Measurements from ENCODE around the gene CDK2AP2. TPM values are rescaled to one million over a fixed set of nuclear protein-coding genes. Genes with fewer than 3 reads are reported as not detected.

CDK2AP2 gene
- total and polyA plus RNA-seq, 9 of the 15 experiments (the other 6 are each of a cell fraction or from before 2014, with no cell fraction given): 4.4 to 47.4 (median 21.7) TPM

DNA sequence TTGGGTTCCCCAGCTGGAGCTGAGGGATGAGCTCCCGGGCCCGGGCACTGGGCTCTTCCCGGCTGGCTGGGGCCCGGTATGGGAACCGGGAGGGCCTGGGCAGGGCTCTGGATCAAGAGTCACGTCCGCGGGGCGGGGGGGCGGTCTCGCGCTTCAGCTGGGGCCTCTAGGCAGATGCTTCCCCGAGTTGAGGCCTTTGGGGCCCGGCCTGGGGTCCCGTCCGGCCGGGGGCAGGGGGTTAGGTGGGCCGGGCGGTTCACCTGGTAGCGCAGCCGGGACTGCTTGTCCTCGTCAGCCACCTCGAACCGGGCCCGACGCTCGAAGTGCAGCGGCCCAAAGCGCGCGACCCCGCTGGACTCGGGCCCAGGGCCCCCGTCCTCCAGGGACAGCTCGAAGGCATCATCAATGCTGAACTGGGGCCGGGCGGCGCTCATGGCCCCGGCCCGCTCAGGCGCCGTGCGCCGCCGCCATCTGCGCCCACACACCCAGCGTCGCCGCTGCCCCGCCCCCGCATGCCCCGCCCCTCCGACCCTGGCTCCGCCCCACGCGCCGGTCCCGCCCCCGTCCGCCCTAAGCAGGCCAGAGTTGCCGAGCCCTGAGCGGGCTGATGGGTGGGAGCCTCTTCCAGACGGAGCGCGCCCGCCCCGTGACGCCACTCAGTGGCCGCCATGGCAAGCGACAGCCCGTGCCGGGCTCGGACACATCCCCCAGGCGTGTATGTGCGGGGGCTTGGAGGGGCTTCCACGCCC lies 39.0 kb downstream of the CDK2AP2 start, which contains the start of gene TMEM134 (continued):
- TF ChIP-seq ZNF57 (CRISPR knock-in tag; IDR thresholded peaks at IDR 0.05): no peak
- TF ChIP-seq ZNF696 (CRISPR knock-in tag; conservative IDR thresholded peaks at IDR 0.05): no peak
- peak; percentile 66 for TF ChIP-seq CCNT2 (IDR thresholded peaks at IDR 0.05; ENCODE audit: borderline replicate concordance, extremely low read depth, insufficient read length, low read depth, low read length)
- TF ChIP-seq ZNF780A (CRISPR knock-in tag; IDR thresholded peaks at IDR 0.05): 0 out of 2 replicates have a peak, but pooled peaks have one; percentile 17
- TF ChIP-seq CREBBP (IDR thresholded peaks at IDR 0.05; ENCODE audit: low read depth, low read length): no peak
- no peak for TF ChIP-seq SAFB (IDR thresholded peaks at IDR 0.05; ENCODE audit: borderline replicate concordance, low read depth, low read length)
- TF ChIP-seq FUS (optimal IDR thresholded peaks at IDR 0.05; ENCODE audit: low read depth, low read length): no peak
- peak; percentile 98 for TF ChIP-seq ZBTB7A (IDR thresholded peaks at IDR 0.05; ENCODE audit: borderline replicate concordance, control insufficient read depth, low read depth, low read length)
- TF ChIP-seq TCF3 (CRISPR knock-in tag; IDR thresholded peaks at IDR 0.05): no peak
- TF ChIP-seq, protein P1, sequence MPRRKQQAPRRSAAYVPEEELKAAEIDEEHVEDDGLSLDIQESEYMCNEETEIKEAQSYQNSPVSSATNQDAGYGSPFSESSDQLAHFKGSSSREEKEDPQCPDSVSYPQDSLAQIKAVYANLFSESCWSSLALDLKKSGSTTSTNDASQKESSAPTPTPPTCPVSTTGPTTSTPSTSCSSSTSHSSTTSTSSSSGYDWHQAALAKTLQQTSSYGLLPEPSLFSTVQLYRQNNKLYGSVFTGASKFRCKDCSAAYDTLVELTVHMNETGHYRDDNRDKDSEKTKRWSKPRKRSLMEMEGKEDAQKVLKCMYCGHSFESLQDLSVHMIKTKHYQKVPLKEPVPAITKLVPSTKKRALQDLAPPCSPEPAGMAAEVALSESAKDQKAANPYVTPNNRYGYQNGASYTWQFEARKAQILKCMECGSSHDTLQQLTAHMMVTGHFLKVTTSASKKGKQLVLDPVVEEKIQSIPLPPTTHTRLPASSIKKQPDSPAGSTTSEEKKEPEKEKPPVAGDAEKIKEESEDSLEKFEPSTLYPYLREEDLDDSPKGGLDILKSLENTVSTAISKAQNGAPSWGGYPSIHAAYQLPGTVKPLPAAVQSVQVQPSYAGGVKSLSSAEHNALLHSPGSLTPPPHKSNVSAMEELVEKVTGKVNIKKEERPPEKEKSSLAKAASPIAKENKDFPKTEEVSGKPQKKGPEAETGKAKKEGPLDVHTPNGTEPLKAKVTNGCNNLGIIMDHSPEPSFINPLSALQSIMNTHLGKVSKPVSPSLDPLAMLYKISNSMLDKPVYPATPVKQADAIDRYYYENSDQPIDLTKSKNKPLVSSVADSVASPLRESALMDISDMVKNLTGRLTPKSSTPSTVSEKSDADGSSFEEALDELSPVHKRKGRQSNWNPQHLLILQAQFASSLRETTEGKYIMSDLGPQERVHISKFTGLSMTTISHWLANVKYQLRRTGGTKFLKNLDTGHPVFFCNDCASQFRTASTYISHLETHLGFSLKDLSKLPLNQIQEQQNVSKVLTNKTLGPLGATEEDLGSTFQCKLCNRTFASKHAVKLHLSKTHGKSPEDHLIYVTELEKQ (CRISPR knock-in tag; IDR thresholded peaks at IDR 0.05): no peak
- TF ChIP-seq, protein P2, sequence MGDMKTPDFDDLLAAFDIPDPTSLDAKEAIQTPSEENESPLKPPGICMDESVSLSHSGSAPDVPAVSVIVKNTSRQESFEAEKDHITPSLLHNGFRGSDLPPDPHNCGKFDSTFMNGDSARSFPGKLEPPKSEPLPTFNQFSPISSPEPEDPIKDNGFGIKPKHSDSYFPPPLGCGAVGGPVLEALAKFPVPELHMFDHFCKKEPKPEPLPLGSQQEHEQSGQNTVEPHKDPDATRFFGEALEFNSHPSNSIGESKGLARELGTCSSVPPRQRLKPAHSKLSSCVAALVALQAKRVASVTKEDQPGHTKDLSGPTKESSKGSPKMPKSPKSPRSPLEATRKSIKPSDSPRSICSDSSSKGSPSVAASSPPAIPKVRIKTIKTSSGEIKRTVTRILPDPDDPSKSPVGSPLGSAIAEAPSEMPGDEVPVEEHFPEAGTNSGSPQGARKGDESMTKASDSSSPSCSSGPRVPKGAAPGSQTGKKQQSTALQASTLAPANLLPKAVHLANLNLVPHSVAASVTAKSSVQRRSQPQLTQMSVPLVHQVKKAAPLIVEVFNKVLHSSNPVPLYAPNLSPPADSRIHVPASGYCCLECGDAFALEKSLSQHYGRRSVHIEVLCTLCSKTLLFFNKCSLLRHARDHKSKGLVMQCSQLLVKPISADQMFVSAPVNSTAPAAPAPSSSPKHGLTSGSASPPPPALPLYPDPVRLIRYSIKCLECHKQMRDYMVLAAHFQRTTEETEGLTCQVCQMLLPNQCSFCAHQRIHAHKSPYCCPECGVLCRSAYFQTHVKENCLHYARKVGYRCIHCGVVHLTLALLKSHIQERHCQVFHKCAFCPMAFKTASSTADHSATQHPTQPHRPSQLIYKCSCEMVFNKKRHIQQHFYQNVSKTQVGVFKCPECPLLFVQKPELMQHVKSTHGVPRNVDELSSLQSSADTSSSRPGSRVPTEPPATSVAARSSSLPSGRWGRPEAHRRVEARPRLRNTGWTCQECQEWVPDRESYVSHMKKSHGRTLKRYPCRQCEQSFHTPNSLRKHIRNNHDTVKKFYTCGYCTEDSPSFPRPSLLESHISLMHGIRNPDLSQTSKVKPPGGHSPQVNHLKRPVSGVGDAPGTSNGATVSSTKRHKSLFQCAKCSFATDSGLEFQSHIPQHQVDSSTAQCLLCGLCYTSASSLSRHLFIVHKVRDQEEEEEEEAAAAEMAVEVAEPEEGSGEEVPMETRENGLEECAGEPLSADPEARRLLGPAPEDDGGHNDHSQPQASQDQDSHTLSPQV (IDR thresholded peaks at IDR 0.05): 0 out of 2 replicates have a peak, but pooled peaks have one; percentile 55
- peak; percentile 82 for TF ChIP-seq RB1 (IDR thresholded peaks at IDR 0.05; ENCODE audit: low read depth)
- no peak for TF ChIP-seq TEAD2 (tag; IDR thresholded peaks at IDR 0.05)
- TF ChIP-seq PRMT5 (CRISPR knock-in tag; IDR thresholded peaks at IDR 0.05): no peak
- TF ChIP-seq HDAC1 (IDR thresholded peaks at IDR 0.05): no peak
- TF ChIP-seq GTF2E2 (tag; IDR thresholded peaks at IDR 0.05): no peak
- no peak for TF ChIP-seq COPS2 (conservative IDR thresholded peaks at IDR 0.05)
- TF ChIP-seq NRF1 (conservative IDR thresholded peaks at IDR 0.05 in 1 of 2, IDR thresholded peaks at IDR 0.05 in 1 of 2): peak; percentile 68 to 73
- no peak; a peak in 1 of 4 replicates for TF ChIP-seq RCOR1 (IDR thresholded peaks at IDR 0.05; ENCODE audit: borderline replicate concordance in 1 of 2, low read depth in 2 of 2, low read length in 2 of 2)
- no peak for TF ChIP-seq LEF1 (IDR thresholded peaks at IDR 0.05)
- TF ChIP-seq TAL1 (IDR thresholded peaks at IDR 0.05): no peak
